WTC11 (cell line): ENCODE measurements around the gene LASP1.

Experiments
- AFF4 ChIP-seq: sonication (generic); formaldehyde crosslinking; IDR thresholded peaks from 2 replicates; pipeline ENCODE4 v1.8.1; 2023; ENCODE audit warnings: mild to moderate bottlenecking, missing genetic modification reagents, borderline replicate concordance
- ATF3 ChIP-seq: sonication (generic); formaldehyde crosslinking; conservative IDR thresholded peaks from 2 replicates; pipeline ENCODE4 v1.8.1; 2022; ENCODE audit warnings: mild to moderate bottlenecking, missing genetic modification reagents
- CREB1 ChIP-seq: sonication (generic); formaldehyde crosslinking; IDR thresholded peaks from 2 replicates; pipeline ENCODE4 v1.8.0; 2023; ENCODE audit warnings: mild to moderate bottlenecking, missing genetic modification reagents
- CTCF ChIP-seq: fragments of 200-600 bp; IDR thresholded peaks from 2 replicates; pipeline ENCODE4 v1.8.0; 2022; ENCODE audit warnings: antibody characterized with exemption
- FOXJ3 ChIP-seq: sonication (generic); formaldehyde crosslinking; IDR thresholded peaks from 2 replicates; pipeline ENCODE4 v1.9.0; 2021; ENCODE audit warnings: missing genetic modification reagents, mild to moderate bottlenecking, borderline replicate concordance
- IRF1 ChIP-seq: sonication (generic); formaldehyde crosslinking; IDR thresholded peaks from 2 replicates; pipeline ENCODE4 v1.8.0; 2023; ENCODE audit warnings: missing genetic modification reagents
- SMAD3 ChIP-seq: sonication (generic); formaldehyde crosslinking; IDR thresholded peaks from 2 replicates; pipeline ENCODE4 v1.8.0; 2022; ENCODE audit warnings: missing genetic modification reagents, mild to moderate bottlenecking, borderline replicate concordance
- TCF7 ChIP-seq: sonication (generic); formaldehyde crosslinking; IDR thresholded peaks from 2 replicates; pipeline ENCODE4 v1.8.0; 2022; ENCODE audit warnings: mild to moderate bottlenecking, low read depth, missing genetic modification reagents, moderate library complexity
- ZNF512 ChIP-seq: sonication (generic); formaldehyde crosslinking; IDR thresholded peaks from 2 replicates; pipeline ENCODE4 v1.8.1; 2022; ENCODE audit warnings: missing genetic modification reagents, borderline replicate concordance

- no peak for TF ChIP-seq CTCF
- TF ChIP-seq AFF4 (CRISPR knock-in tag): no peak
- no peak for TF ChIP-seq SMAD3 (CRISPR knock-in tag)
- TF ChIP-seq ATF3 (CRISPR knock-in tag): no peak
- TF ChIP-seq IRF1 (CRISPR knock-in tag): no peak
- TF ChIP-seq CREB1 (CRISPR knock-in tag): no peak
- no peak for TF ChIP-seq TCF7
- no peak for TF ChIP-seq FOXJ3 (CRISPR knock-in tag)
- no peak for TF ChIP-seq ZNF512 (CRISPR knock-in tag)
Measured at GRCh38 chr17:38844261-38844757, 25.5 kb upstream of the LASP1 start.
